ENCODE data around the gene SART1. TPM values are rescaled to one million over a fixed set of nuclear protein-coding genes. Genes with fewer than 3 reads are reported as not detected.

SART1 gene
- polyA plus RNA-seq, 1 donor (not counting 4 experiments of a cell fraction or from before 2014, with no cell fraction given), result 14.7 TPM

DNA sequence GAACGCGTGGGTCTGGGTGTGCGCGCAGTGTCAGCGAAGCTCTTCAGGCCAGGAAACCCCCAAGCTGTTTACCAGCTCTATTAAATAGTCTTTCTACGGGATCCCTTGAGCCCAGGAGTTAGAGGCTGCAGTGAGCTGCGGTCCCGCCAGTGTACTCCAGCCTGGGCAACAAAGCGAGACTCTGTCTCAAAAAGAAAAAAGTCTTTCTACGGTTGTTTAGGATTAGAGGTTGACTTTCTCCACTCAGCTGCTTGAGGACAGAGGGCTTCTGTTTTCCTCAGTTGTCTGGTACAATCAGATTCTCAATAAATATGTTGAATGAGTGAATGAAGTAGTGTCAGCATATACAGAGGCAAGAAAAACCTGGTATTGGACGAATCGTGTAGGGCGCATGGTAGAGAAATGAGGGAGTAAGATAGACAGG is 619 bp downstream of the SART1 start:
- Histone ChIP-seq H3K9ac (ENCODE audit: control insufficient read depth, extremely low read depth, insufficient read depth, low read length) (peak overlapping the region; percentile 91), H3K4me2 (ENCODE audit: control insufficient read depth, extremely low read depth, insufficient read depth, low read depth, low read length) (peak overlapping the region; percentile 89), H3K9me1 (ENCODE audit: control insufficient read depth, extremely low read depth, insufficient read depth, low read length) (no peaks in the 10 kb centered on the region), H3K36me3 (ENCODE audit: control insufficient read depth in 2 of 2, extremely low read depth in 1 of 2, insufficient read depth in 2 of 2, low read length in 2 of 2) (peaks cover 18 to 22% of the 10 kb centered on the region in 2 experiments), H3K9me3 (ENCODE audit: control insufficient read depth, low read depth, low read length) (no peaks in the 10 kb centered on the region), H4K20me1 (ENCODE audit: control insufficient read depth, extremely low read depth, insufficient read depth, low read length) (no peaks in the 10 kb centered on the region), H3K4me3 (ENCODE audit: control insufficient read depth in 2 of 3, extremely low read depth in 1 of 3, insufficient read depth in 2 of 3, low read depth in 1 of 3, low read length in 3 of 3) (peak overlapping the region; percentile 58 to 95 (median 70)), H3K79me2 (ENCODE audit: control insufficient read depth, insufficient read depth, low read length) (peaks cover 31% of the 10 kb centered on the region), H2AFZ (ENCODE audit: control insufficient read depth, low read length) (no peak overlapping the region), H3K27me3 (ENCODE audit: control insufficient read depth, extremely low read depth, insufficient read depth, low read length) (no peaks in the 10 kb centered on the region), H3K4me1 (ENCODE audit: control insufficient read depth, extremely low read depth, insufficient read depth, low read length) (peaks cover 8% of the 10 kb centered on the region), H3K27ac (ENCODE audit: control insufficient read depth, insufficient read depth, low read length) (peak overlapping the region; percentile 59)
- TF ChIP-seq EZH2 (IDR thresholded peaks at IDR 0.05; ENCODE audit: low read length), result no peak
- TF ChIP-seq, protein P1, sequence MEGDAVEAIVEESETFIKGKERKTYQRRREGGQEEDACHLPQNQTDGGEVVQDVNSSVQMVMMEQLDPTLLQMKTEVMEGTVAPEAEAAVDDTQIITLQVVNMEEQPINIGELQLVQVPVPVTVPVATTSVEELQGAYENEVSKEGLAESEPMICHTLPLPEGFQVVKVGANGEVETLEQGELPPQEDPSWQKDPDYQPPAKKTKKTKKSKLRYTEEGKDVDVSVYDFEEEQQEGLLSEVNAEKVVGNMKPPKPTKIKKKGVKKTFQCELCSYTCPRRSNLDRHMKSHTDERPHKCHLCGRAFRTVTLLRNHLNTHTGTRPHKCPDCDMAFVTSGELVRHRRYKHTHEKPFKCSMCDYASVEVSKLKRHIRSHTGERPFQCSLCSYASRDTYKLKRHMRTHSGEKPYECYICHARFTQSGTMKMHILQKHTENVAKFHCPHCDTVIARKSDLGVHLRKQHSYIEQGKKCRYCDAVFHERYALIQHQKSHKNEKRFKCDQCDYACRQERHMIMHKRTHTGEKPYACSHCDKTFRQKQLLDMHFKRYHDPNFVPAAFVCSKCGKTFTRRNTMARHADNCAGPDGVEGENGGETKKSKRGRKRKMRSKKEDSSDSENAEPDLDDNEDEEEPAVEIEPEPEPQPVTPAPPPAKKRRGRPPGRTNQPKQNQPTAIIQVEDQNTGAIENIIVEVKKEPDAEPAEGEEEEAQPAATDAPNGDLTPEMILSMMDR (optimal IDR thresholded peaks at IDR 0.05 in 1 of 3, IDR thresholded peaks at IDR 0.05 in 1 of 3, conservative IDR thresholded peaks at IDR 0.05 in 1 of 3; ENCODE audit: extremely low read depth in 1 of 3, insufficient read depth in 2 of 3, low read length in 3 of 3), result no peak
- dilution Hi-C loops (cut with MboI; ENCODE audit: extremely low pct_ligation_motif_present, low sequenced_read_pairs), result no loop called here
- FAIRE-seq, result no peak
- no peak for DNase-seq (ENCODE audit: low read depth, low spot score)

DNA sequence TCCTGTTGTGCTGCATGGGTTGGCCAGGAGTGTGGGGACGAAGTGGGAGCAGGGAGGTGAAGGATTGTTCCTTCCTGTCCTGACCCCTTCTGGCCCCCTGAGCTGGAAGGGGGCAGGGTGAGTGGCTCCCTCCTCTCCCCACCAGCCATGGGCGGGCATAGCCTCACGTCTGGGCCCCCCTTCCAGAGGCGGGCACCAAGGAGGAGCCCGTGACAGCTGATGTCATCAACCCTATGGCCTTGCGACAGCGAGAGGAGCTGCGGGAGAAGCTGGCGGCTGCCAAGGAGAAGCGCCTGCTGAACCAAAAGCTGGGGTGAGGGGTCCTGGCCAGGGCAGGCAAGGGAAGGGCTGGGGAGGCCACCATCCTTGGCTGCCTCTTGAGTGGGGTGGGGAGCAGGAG is 3.4 kb downstream of the SART1 start:
- Histone ChIP-seq H3K9me1 (ENCODE audit: control insufficient read depth, extremely low read depth, insufficient read depth, low read length) (no peaks in the 10 kb centered on the region), H4K20me1 (ENCODE audit: control insufficient read depth, extremely low read depth, insufficient read depth, low read length) (no peaks in the 10 kb centered on the region), H3K79me2 (ENCODE audit: control insufficient read depth, insufficient read depth, low read length) (peaks cover 31% of the 10 kb centered on the region), H3K27me3 (ENCODE audit: control insufficient read depth, extremely low read depth, insufficient read depth, low read length) (no peaks in the 10 kb centered on the region), H3K27ac (ENCODE audit: control insufficient read depth, insufficient read depth, low read length) (no peak overlapping the region), H3K4me3 (ENCODE audit: control insufficient read depth in 2 of 3, extremely low read depth in 1 of 3, insufficient read depth in 2 of 3, low read depth in 1 of 3, low read length in 3 of 3) (no peak overlapping the region), H3K4me1 (ENCODE audit: control insufficient read depth, extremely low read depth, insufficient read depth, low read length) (peaks cover 8% of the 10 kb centered on the region), H3K9ac (ENCODE audit: control insufficient read depth, extremely low read depth, insufficient read depth, low read length) (no peak overlapping the region), H2AFZ (ENCODE audit: control insufficient read depth, low read length) (no peak overlapping the region), H3K9me3 (ENCODE audit: control insufficient read depth, low read depth, low read length) (no peaks in the 10 kb centered on the region), H3K36me3 (ENCODE audit: control insufficient read depth in 2 of 2, extremely low read depth in 1 of 2, insufficient read depth in 2 of 2, low read length in 2 of 2) (peaks cover 21 to 30% of the 10 kb centered on the region in 2 experiments), H3K4me2 (ENCODE audit: control insufficient read depth, extremely low read depth, insufficient read depth, low read depth, low read length) (no peak overlapping the region)
- no peak for FAIRE-seq
- dilution Hi-C loops (cut with MboI; ENCODE audit: extremely low pct_ligation_motif_present, low sequenced_read_pairs), result no loop called here
- DNase-seq (ENCODE audit: low read depth, low spot score), result no peak
- no peak for TF ChIP-seq EZH2 (IDR thresholded peaks at IDR 0.05; ENCODE audit: low read length)
- TF ChIP-seq, protein P1 (optimal IDR thresholded peaks at IDR 0.05 in 1 of 3, IDR thresholded peaks at IDR 0.05 in 1 of 3, conservative IDR thresholded peaks at IDR 0.05 in 1 of 3; ENCODE audit: extremely low read depth in 1 of 3, insufficient read depth in 2 of 3, low read length in 3 of 3), result no peak
